Thyroid gland (tissue), 4 donors: Measurements from ENCODE around the gene PC.

Experiments used
- CTCF ChIP-seq, 6 experiments: fragments of 200-600 bp in 3 of 6; fragments of 450-650 bp in 3 of 6; sonication (generic) in 3 of 6; IDR thresholded peaks; one replicate each; pipeline ENCODE4 v1.5.1; 2016 to 2019; ENCODE audit warnings: antibody characterized with exemption in 6 of 6, mild to moderate bottlenecking in 2 of 6, inconsistent platforms in 1 of 6, moderate library complexity in 1 of 6
- POLR2A ChIP-seq, 2 donors: fragments of 450-650 bp; IDR thresholded peaks; one replicate each; pipeline ENCODE4 v1.6.1; 2017; ENCODE audit warnings: antibody characterized with exemption in 2 of 2, mild to moderate bottlenecking in 2 of 2, moderate library complexity in 1 of 2

GRCh38 chr11:66850588-66851238 is 107.5 kb downstream of the PC start:
- no peak for TF ChIP-seq CTCF (IDR thresholded peaks at IDR 0.05)
- no peak for TF ChIP-seq POLR2A (IDR thresholded peaks at IDR 0.05)
